Keratinocyte (primary cell): ENCODE results near the gene NALCN. TPM values are rescaled to one million over a fixed set of nuclear protein-coding genes. Genes with fewer than 3 reads are reported as not detected.

Source experiments
- DNase-seq: peaks from one replicate; pipeline ENCODE4 v3.0.0-alpha.2; 2011; ENCODE audit warnings: low read depth, missing footprints, low spot score
- FAIRE-seq: peaks from 2 replicates; lab custom pipeline; 2011; peaks lifted over from hg19 to GRCh38; lab: Jason Lieb, UNC
- H2AFZ ChIP-seq: 2 replicates; pipeline ENCODE4 v1.6.0; 2012; ENCODE audit warnings: low read length, control low read depth, inconsistent platforms; ENCODE audit not compliant: control insufficient read depth
- H3K27ac ChIP-seq: 2 replicates; pipeline ENCODE4 v1.5.1; 2011; ENCODE audit warnings: low read length; ENCODE audit not compliant: control insufficient read depth, insufficient read depth
- H3K27me3 ChIP-seq: 3 replicates; pipeline ENCODE4 v1.6.0; 2011; ENCODE audit warnings: low read length; ENCODE audit not compliant: control insufficient read depth, insufficient read depth; ENCODE audit errors: extremely low read depth
- H3K36me3 ChIP-seq, 2 experiments: 2 replicates in 1 of 2; 3 replicates in 1 of 2; pipeline ENCODE4 v1.5.1; 2011; ENCODE audit warnings: low read length in 2 of 2, mild to moderate bottlenecking in 1 of 2; ENCODE audit not compliant: control insufficient read depth in 2 of 2, insufficient read depth in 2 of 2; ENCODE audit errors: extremely low read depth in 1 of 2
- H3K4me1 ChIP-seq: 3 replicates; pipeline ENCODE4 v1.5.1; 2011; ENCODE audit warnings: low read length; ENCODE audit not compliant: control insufficient read depth, insufficient read depth; ENCODE audit errors: extremely low read depth
- H3K4me2 ChIP-seq: 3 replicates; pipeline ENCODE4 v1.6.0; 2011; ENCODE audit warnings: low read depth, low read length; ENCODE audit not compliant: control insufficient read depth, insufficient read depth; ENCODE audit errors: extremely low read depth
- H3K4me3 ChIP-seq, 3 experiments: fragments of 200-600 bp in 1 of 3; sonication (generic) in 1 of 3; 2 replicates in 2 of 3; 3 replicates in 1 of 3; pipeline ENCODE4 v1.5.1; 2011 to 2016; ENCODE audit warnings: low read length in 3 of 3, mild to moderate bottlenecking in 3 of 3, control low read depth in 2 of 3, inconsistent platforms in 1 of 3, low read depth in 1 of 3, mixed read lengths in 1 of 3, mixed run types in 1 of 3, moderate library complexity in 1 of 3; ENCODE audit not compliant: control insufficient read depth in 2 of 3, insufficient read depth in 2 of 3; ENCODE audit errors: extremely low read depth in 1 of 3
- H3K79me2 ChIP-seq: 2 replicates; pipeline ENCODE4 v1.6.0; 2012; ENCODE audit warnings: low read length; ENCODE audit not compliant: control insufficient read depth, insufficient read depth
- H3K9ac ChIP-seq: 3 replicates; pipeline ENCODE4 v1.6.0; 2011; ENCODE audit warnings: low read length; ENCODE audit not compliant: control insufficient read depth, insufficient read depth; ENCODE audit errors: extremely low read depth
- H3K9me1 ChIP-seq: 3 replicates; pipeline ENCODE4 v1.6.0; 2011; ENCODE audit warnings: low read length; ENCODE audit not compliant: control insufficient read depth, insufficient read depth; ENCODE audit errors: extremely low read depth
- H3K9me3 ChIP-seq: 2 replicates; pipeline ENCODE4 v1.5.1; 2012; ENCODE audit warnings: low read depth, low read length; ENCODE audit not compliant: control insufficient read depth
- H4K20me1 ChIP-seq: 3 replicates; pipeline ENCODE4 v1.6.0; 2011; ENCODE audit warnings: low read length; ENCODE audit not compliant: control insufficient read depth, insufficient read depth; ENCODE audit errors: extremely low read depth
- EZH2 ChIP-seq: IDR thresholded peaks from one replicate; pipeline ENCODE4 v1.6.1; 2012; ENCODE audit warnings: inconsistent platforms, mild to moderate bottlenecking, low read length, moderate library complexity
- dilution Hi-C: fragments of 300-500 bp; cut with MboI; formaldehyde crosslinking; loops from one replicate; pipeline ENCODE4 v1.7.0; 2020; ENCODE audit warnings: low sequenced_read_pairs; ENCODE audit not compliant: extremely low pct_ligation_motif_present
- polyA plus RNA-seq, 5 experiments: library from polyadenylated mRNA; depleted of rRNA in 3 of 5; stranded (reverse) in 3 of 5; stranded (forward) in 1 of 5; unstranded in 1 of 5; fragments of >200 nt; gene quantifications; 1 replicate in 1 of 5; 2 replicates in 3 of 5; 3 replicates in 1 of 5; pipeline versions ENCODE4 v1.2.1 to v1.2.3, GENCODE V29; 2011 to 2012; ENCODE audit warnings: missing spikeins in 2 of 5, low read depth in 1 of 5, low replicate concordance in 1 of 5
- TF ChIP-seq, protein P1 (sequence below), 3 experiments: IDR thresholded peaks in 1 of 3; conservative IDR thresholded peaks in 1 of 3; optimal IDR thresholded peaks in 1 of 3; 2 replicates in 2 of 3; 3 replicates in 1 of 3; pipeline versions ENCODE3 to v1.5.1; 2011; ENCODE audit warnings: low read length in 3 of 3, mild to moderate bottlenecking in 3 of 3, moderate library complexity in 2 of 3, control low read depth in 1 of 3, inconsistent platforms in 1 of 3; ENCODE audit not compliant: insufficient read depth in 2 of 3; ENCODE audit errors: extremely low read depth in 1 of 3

The NALCN gene
- polyA plus RNA-seq, 1 donor (not counting 4 experiments of a cell fraction or from before 2014, with no cell fraction given) = 0.16 TPM

GRCh38 chr13:101433895-101434294 lies 17.6 kb upstream of the NALCN start:
- DNase-seq (no peak), FAIRE-seq (no peak)
- H3K9me1 ChIP-seq = no peaks in the 10 kb centered on the region
- no peak overlapping the region for H3K4me3 ChIP-seq
- H4K20me1 ChIP-seq = no peaks in the 10 kb centered on the region
- H3K4me2 ChIP-seq = no peak overlapping the region
- H3K9ac ChIP-seq = no peak overlapping the region
- H3K4me1 ChIP-seq = no peaks in the 10 kb centered on the region
- TF ChIP-seq, protein P1, sequence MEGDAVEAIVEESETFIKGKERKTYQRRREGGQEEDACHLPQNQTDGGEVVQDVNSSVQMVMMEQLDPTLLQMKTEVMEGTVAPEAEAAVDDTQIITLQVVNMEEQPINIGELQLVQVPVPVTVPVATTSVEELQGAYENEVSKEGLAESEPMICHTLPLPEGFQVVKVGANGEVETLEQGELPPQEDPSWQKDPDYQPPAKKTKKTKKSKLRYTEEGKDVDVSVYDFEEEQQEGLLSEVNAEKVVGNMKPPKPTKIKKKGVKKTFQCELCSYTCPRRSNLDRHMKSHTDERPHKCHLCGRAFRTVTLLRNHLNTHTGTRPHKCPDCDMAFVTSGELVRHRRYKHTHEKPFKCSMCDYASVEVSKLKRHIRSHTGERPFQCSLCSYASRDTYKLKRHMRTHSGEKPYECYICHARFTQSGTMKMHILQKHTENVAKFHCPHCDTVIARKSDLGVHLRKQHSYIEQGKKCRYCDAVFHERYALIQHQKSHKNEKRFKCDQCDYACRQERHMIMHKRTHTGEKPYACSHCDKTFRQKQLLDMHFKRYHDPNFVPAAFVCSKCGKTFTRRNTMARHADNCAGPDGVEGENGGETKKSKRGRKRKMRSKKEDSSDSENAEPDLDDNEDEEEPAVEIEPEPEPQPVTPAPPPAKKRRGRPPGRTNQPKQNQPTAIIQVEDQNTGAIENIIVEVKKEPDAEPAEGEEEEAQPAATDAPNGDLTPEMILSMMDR (optimal IDR thresholded peaks at IDR 0.05 in 1 of 3, IDR thresholded peaks at IDR 0.05 in 1 of 3, conservative IDR thresholded peaks at IDR 0.05 in 1 of 3; ENCODE audit: extremely low read depth in 1 of 3, insufficient read depth in 2 of 3, low read length in 3 of 3) = no peak
- dilution Hi-C loops = no loop called here
- H3K9me3 ChIP-seq = no peaks in the 10 kb centered on the region
- H3K27ac ChIP-seq = no peak overlapping the region
- H3K27me3 ChIP-seq = no peaks in the 10 kb centered on the region
- H3K36me3 ChIP-seq = no peaks in the 10 kb centered on the region
- H3K79me2 ChIP-seq = no peaks in the 10 kb centered on the region
- H2AFZ ChIP-seq = no peak overlapping the region

- no peak overlapping the region for H3K4me3 ChIP-seq
- TF ChIP-seq, protein P1 (optimal IDR thresholded peaks at IDR 0.05 in 1 of 3, IDR thresholded peaks at IDR 0.05 in 1 of 3, conservative IDR thresholded peaks at IDR 0.05 in 1 of 3; ENCODE audit: extremely low read depth in 1 of 3, insufficient read depth in 2 of 3, low read length in 3 of 3) = no peak
- TF ChIP-seq EZH2 = no peak
- no peak overlapping the region for H3K4me2 ChIP-seq
- dilution Hi-C loops = no loop called here
- no peak overlapping the region for H2AFZ ChIP-seq
- H3K79me2 ChIP-seq = no peaks in the 10 kb centered on the region
- H3K9me1 ChIP-seq = no peaks in the 10 kb centered on the region
- no peaks in the 10 kb centered on the region for H3K9me3 ChIP-seq
- no peak overlapping the region for H3K27ac ChIP-seq
- FAIRE-seq (no peak), DNase-seq (no peak)
- no peaks in the 10 kb centered on the region for H3K36me3 ChIP-seq
- no peaks in the 10 kb centered on the region for H3K27me3 ChIP-seq
- no peak overlapping the region for H3K9ac ChIP-seq
- H3K4me1 ChIP-seq = no peaks in the 10 kb centered on the region
- no peaks in the 10 kb centered on the region for H4K20me1 ChIP-seq
These were observed 13.4 kb upstream of the NALCN start for GRCh38 chr13:101429733-101430132.
